Caco-2 (cell line): ENCODE measurements around the gene ETFB. TPM values are rescaled to one million over a fixed set of nuclear protein-coding genes. Genes with fewer than 3 reads are reported as not detected.

Experiments
- BruUV-seq: library from RNA; stranded (reverse); fragments of 400-500 nt; replicated peaks from 2 replicates; lab custom pipeline; 2021; lab: Mats Ljungman, UMichigan
- CTCF ChIA-PET: fragments of 300-600 bp; sonication (Branson Sonifier 250); formaldehyde crosslinking; loops from one replicate; lab custom pipeline; 2022; ENCODE audit warnings: antibody characterized with exemption; lab: Charles Lee
- POLR2A ChIA-PET: fragments of 300-600 bp; sonication (Branson Sonifier 250); formaldehyde crosslinking; loops from one replicate; lab custom pipeline; 2022; ENCODE audit warnings: antibody characterized with exemption; lab: Charles Lee
- DNase-seq, 2 experiments: peaks; one replicate each; pipeline versions ENCODE4 v3.0.0 to v3.0.0-alpha.2; 2020 to 2022
- H3K27me3 ChIP-seq: replicated peaks from 2 replicates; pipeline ENCODE4 v1.6.0; 2011; ENCODE audit warnings: low read length; ENCODE audit not compliant: control insufficient read depth, insufficient read depth
- H3K36me3 ChIP-seq: 2 replicates; pipeline ENCODE4 v1.5.1; 2011; ENCODE audit warnings: low read length; ENCODE audit not compliant: control insufficient read depth, insufficient read depth
- H3K4me1 ChIP-seq: fragments of 250-450 bp; sonication (Bioruptor Pico); 2 replicates; pipeline ENCODE4 v1.5.1; 2020; ENCODE audit warnings: mild to moderate bottlenecking
- H3K4me3 ChIP-seq: 2 replicates; pipeline ENCODE4 v1.5.1; 2011; ENCODE audit warnings: low read depth, mild to moderate bottlenecking, control low read depth, low read length
- H3K9me3 ChIP-seq: fragments of 250-450 bp; sonication (Bioruptor Pico); 2 replicates; pipeline ENCODE4 v1.5.1; 2020; ENCODE audit warnings: mild to moderate bottlenecking, moderate library complexity
- H3K27ac Mint-ChIP-seq: one replicate; pipeline ENCODE4 v1.8.0; 2022; ENCODE audit warnings: mixed read lengths; ENCODE audit not compliant: unreplicated experiment
- H3K27me3 Mint-ChIP-seq: one replicate; pipeline ENCODE4 v1.8.0; 2022; ENCODE audit warnings: mixed read lengths; ENCODE audit not compliant: insufficient read depth, unreplicated experiment
- H3K36me3 Mint-ChIP-seq: one replicate; pipeline ENCODE4 v1.8.0; 2022; ENCODE audit warnings: mild to moderate bottlenecking, mixed read lengths; ENCODE audit not compliant: insufficient read depth, unreplicated experiment
- H3K4me1 Mint-ChIP-seq: one replicate; pipeline ENCODE4 v1.8.0; 2022; ENCODE audit warnings: low read depth, mixed read lengths; ENCODE audit not compliant: unreplicated experiment
- H3K4me3 Mint-ChIP-seq: one replicate; pipeline ENCODE4 v1.8.0; 2022; ENCODE audit warnings: mild to moderate bottlenecking, moderate library complexity, mixed read lengths; ENCODE audit not compliant: unreplicated experiment
- H3K9me3 Mint-ChIP-seq: one replicate; pipeline ENCODE4 v1.8.0; 2022; ENCODE audit warnings: mixed read lengths; ENCODE audit not compliant: unreplicated experiment
- CTCF ChIP-seq, 2 experiments: fragments of 200-600 bp in 1 of 2; IDR thresholded peaks; 1 replicate in 1 of 2; 2 replicates in 1 of 2; pipeline versions ENCODE4 v1.5.1 to v1.8.0; 2011 to 2022; ENCODE audit warnings: antibody characterized with exemption in 1 of 2, control low read depth in 1 of 2, inconsistent platforms in 1 of 2, low read depth in 1 of 2, low read length in 1 of 2, mild to moderate bottlenecking in 1 of 2, moderate library complexity in 1 of 2; ENCODE audit not compliant: insufficient read depth in 1 of 2, severe bottlenecking in 1 of 2, unreplicated experiment in 1 of 2
- intact Hi-C: fragments of 100-400 bp; cut with micrococcal nuclease; formaldehyde crosslinking; loops from one replicate; pipeline ENCODE4 v1.10.0; 2022; ENCODE audit not compliant: unreplicated experiment
- total RNA-seq: library from RNA; stranded (reverse); gene quantifications from 2 replicates; pipeline ENCODE4 v1.2.3, GENCODE V29; 2022

The ETFB gene
- total RNA-seq, 1 experiment from 2014 or later: 228 TPM

GRCh38 chr19:51345076-51345620 is 21.0 kb downstream of the ETFB start:
- Histone ChIP-seq H3K27me3 (no peaks in the 10 kb centered on the region), H3K9me3 (no peaks in the 10 kb centered on the region), H3K36me3 (peaks cover 4% of the 10 kb centered on the region; the same call in 1 of the 2 replicates), H3K4me3 (no peak overlapping the region), H3K4me1 (peaks cover 43% of the 10 kb centered on the region)
- ChIA-PET CTCF (no interaction called here), POLR2A (no interaction called here)
- DNase-seq: no peak
- H3K27me3 Mint-ChIP-seq: no peaks in the 10 kb centered on the region
- no peak for TF ChIP-seq CTCF (IDR thresholded peaks at IDR 0.05; ENCODE audit: insufficient read depth in 1 of 2, low read depth in 1 of 2, low read length in 1 of 2, severe bottlenecking in 1 of 2, unreplicated experiment in 1 of 2)
- BruUV-seq: no TSS peak
- H3K4me3 Mint-ChIP-seq: no peak overlapping the region
- H3K9me3 Mint-ChIP-seq: no peaks in the 10 kb centered on the region
- peaks cover 54% of the 10 kb centered on the region for H3K36me3 Mint-ChIP-seq
- H3K4me1 Mint-ChIP-seq: peaks cover 26% of the 10 kb centered on the region
- peak overlapping the region; percentile 26 for H3K27ac Mint-ChIP-seq
- intact Hi-C loops: no loop called here

DNA sequence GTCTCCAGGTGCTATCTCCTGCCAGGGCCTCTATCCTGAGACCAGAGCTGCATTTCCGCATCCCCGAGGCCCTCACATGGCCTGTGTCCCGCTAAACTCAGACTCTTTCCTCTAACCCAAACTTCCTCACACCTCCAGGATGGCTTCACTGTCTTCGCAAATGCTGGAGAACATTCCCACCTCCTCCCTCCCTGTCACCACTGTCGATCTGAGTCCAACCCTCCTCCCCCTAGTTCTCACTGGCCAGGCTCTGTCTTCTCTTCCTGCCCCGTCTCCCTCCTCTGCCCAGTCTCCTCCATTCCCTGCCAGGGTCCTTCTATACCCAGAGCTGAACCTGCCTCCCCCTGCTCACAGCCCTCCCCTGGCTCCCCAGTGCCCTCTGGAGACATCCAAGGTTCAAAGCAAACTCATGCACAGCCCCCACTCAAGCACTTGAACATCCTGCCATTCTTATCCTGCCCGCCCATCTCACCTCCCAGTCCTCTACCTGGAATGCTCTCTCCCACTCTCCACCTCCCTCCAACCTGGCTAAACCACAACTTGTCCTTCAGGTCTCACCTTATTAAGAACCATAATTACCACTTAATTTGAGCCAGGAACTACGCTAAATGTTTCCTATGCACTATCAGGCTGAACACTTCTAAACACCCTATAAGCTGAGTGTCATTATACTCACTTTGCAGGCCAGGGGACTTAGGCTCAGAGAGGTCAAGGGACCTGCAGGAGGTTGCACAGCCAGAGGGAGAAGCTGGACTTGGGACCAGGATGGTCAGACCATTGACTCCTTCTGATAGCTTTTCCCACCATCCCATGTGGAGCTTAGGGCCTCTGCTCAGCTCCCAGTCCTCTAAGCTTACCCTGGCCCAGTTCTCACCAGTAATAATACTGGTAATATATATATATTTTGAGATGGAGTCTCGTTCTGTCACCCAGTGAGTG is 23.3 kb downstream of the ETFB start:
- DNase-seq: no peak
- Histone ChIP-seq H3K4me1 (peaks cover 35% of the 10 kb centered on the region), H3K9me3 (no peaks in the 10 kb centered on the region), H3K4me3 (no peak overlapping the region), H3K27me3 (no peaks in the 10 kb centered on the region), H3K36me3 (peaks cover 1% of the 10 kb centered on the region; the same call in 1 of the 2 replicates)
- no TSS peak for BruUV-seq
- POLR2A ChIA-PET: interaction anchor here (1.6 to 2.4 kb wide), 2 partner anchors 12 to 23 kb away, joined by 7 to 11 read pairs; no protein-coding TSS in a partner anchor
- peaks cover 48% of the 10 kb centered on the region for H3K36me3 Mint-ChIP-seq
- intact Hi-C loops: no loop called here
- TF ChIP-seq CTCF (IDR thresholded peaks at IDR 0.05; ENCODE audit: insufficient read depth in 1 of 2, low read depth in 1 of 2, low read length in 1 of 2, severe bottlenecking in 1 of 2, unreplicated experiment in 1 of 2): no peak
- peak overlapping the region; percentile 57 for H3K4me3 Mint-ChIP-seq
- no peaks in the 10 kb centered on the region for H3K27me3 Mint-ChIP-seq
- CTCF ChIA-PET: interaction anchor here (1.1 to 3.9 kb wide), 2 partner anchors 12 to 65 kb away, joined by 4 to 46 read pairs; no protein-coding TSS in a partner anchor
- peak overlapping the region; percentile 58 for H3K27ac Mint-ChIP-seq
- peaks cover 32% of the 10 kb centered on the region for H3K4me1 Mint-ChIP-seq
- no peaks in the 10 kb centered on the region for H3K9me3 Mint-ChIP-seq

- Mint-ChIP-seq H3K4me3 (peak within 1 kb of the TSS; percentile 86), H3K27ac (peak within 1 kb of the TSS; percentile 91), H3K27me3 (no peaks in the 10 kb centered on the region), H3K36me3 (peaks cover 39% of the 10 kb centered on the region), H3K9me3 (no peaks in the 10 kb centered on the region), H3K4me1 (peaks cover 25% of the 10 kb centered on the region)
- no peaks in the 10 kb centered on the region for H3K9me3 ChIP-seq
- POLR2A ChIA-PET: interaction anchor here (1.0 to 2.4 kb wide), 3 partner anchors 13 to 26 kb away, joined by 3 to 11 read pairs (median 7); no protein-coding TSS in a partner anchor
- peak in 1 of 2 experiments; percentile 38 for DNase-seq
- peaks cover 27% of the 10 kb centered on the region for H3K4me1 ChIP-seq
- BruUV-seq: no TSS peak
- peaks cover 1% of the 10 kb centered on the region; the same call in 1 of the 2 replicates for H3K36me3 ChIP-seq
- no peaks in the 10 kb centered on the region for H3K27me3 ChIP-seq
- peak within 1 kb of the TSS; percentile 78 for H3K4me3 ChIP-seq
- intact Hi-C loops: no loop called here
- CTCF ChIA-PET: interaction anchor here (1.1 to 3.9 kb wide), 2 partner anchors 13 to 66 kb away, joined by 4 to 46 read pairs; no protein-coding TSS in a partner anchor
- no peak for TF ChIP-seq CTCF (IDR thresholded peaks at IDR 0.05; ENCODE audit: insufficient read depth in 1 of 2, low read depth in 1 of 2, low read length in 1 of 2, severe bottlenecking in 1 of 2, unreplicated experiment in 1 of 2)
Measured at GRCh38 chr19:51341976-51342580, 24.1 kb downstream of the ETFB start, which contains the start of gene VSIG10L. Gene VSIG10L (minus strand): TSS chr19:51342139. CDS start chr19:51342124, 15 bp downstream.
